ENCODE measurements around the gene TRIM14.
"Not testable (repeated sequence)": the region's sequence is repeated elsewhere in the genome, so short reads cannot be mapped to it uniquely, and the experiment has no call there.

TRIM14 gene

DNA sequence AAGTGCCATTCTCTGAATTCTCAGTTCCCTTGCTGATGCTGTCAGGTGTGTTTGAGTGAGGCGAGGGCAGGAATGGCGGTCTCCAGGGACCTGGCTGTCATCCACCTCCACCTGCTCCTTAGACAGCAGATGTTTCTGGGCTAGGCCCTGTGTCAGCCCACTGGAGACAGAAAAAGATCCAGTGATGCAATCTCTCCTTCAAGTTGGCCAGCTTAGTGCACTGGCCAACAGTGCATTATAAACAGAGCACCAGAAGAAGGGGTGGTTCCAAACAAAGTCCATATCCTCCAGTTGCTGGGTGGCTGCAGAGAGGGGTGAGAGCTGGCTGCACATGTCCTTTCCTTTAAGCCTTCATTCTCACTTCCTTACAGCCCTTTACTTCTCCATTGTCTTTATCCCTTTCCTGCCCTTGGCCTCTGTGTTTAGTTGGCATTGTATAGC lies 35.9 kb downstream of the TRIM14 start:
- in situ Hi-C loops (cut with HindIII; ENCODE audit: low sequenced_read_pairs), result no loop called here
- TF ChIP-seq CTCF (IDR thresholded peaks at IDR 0.05; ENCODE audit: low read depth, low read length, missing control alignments), result no peak
- no peak for DNase-seq (ENCODE audit: low read depth)
- H3K4me3 ChIP-seq (ENCODE audit: low read depth, low read length), result no peak overlapping the region

GRCh38 chr9:98081477-98082219 lies 37.4 kb downstream of the TRIM14 start:
- no peak for DNase-seq (ENCODE audit: low read depth)
- in situ Hi-C loops (cut with HindIII; ENCODE audit: low sequenced_read_pairs), result no loop called here
- no peak for TF ChIP-seq CTCF (IDR thresholded peaks at IDR 0.05; ENCODE audit: low read depth, low read length, missing control alignments)
- no peak overlapping the region for H3K4me3 ChIP-seq (ENCODE audit: low read depth, low read length)

GRCh38 chr9:98080780-98081179 lies 38.2 kb downstream of the TRIM14 start:
- no peak for DNase-seq (ENCODE audit: low read depth)
- TF ChIP-seq CTCF (IDR thresholded peaks at IDR 0.05; ENCODE audit: low read depth, low read length, missing control alignments), result no peak
- in situ Hi-C loops (cut with HindIII; ENCODE audit: low sequenced_read_pairs), result no loop called here
- H3K4me3 ChIP-seq (ENCODE audit: low read depth, low read length), result no peak overlapping the region

DNA sequence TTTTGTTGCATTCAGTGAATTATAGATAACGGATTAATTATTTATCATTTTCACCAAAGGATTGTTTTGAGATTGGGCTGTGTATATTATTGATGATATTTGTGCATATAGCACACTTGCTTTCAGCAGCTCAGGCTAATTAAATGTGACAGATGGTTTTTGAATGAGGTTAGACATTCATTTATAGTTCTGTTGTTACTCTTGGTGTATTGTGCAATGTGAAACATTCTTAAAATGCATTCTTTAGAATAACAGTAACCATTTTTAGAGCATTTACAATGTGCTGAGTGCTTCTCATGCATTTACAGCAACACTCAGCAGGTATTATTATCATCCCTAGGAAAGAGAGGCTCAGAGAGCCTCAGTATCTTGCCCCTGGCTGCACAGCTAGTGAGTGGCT lies 38.7 kb downstream of the TRIM14 start:
- no peak overlapping the region for H3K4me3 ChIP-seq (ENCODE audit: low read depth, low read length)
- TF ChIP-seq CTCF (IDR thresholded peaks at IDR 0.05; ENCODE audit: low read depth, low read length, missing control alignments), result no peak
- in situ Hi-C loops (cut with HindIII; ENCODE audit: low sequenced_read_pairs), result no loop called here
- DNase-seq (ENCODE audit: low read depth), result no peak

DNA sequence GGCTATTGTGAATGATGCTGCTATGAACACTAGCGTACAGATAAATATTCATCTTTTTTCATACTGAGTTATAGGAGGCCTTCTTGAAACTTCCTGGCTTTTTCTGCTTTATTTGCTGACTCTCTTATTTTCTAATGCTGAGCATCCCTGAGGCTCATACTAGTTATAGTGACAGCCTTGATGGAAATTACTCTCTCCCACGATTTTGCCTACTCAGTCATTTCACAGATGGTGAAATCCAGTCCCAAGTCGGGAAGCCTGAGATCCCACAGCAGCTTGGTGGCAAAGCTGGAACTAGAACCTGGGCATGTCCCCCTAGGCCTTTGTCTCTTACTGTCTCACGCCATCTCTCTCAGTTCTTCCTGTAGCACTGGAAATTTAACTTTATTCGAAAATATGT lies 40.1 kb downstream of the TRIM14 start:
- in situ Hi-C loops (cut with HindIII; ENCODE audit: low sequenced_read_pairs), result no loop called here
- H3K4me3 ChIP-seq (ENCODE audit: low read depth, low read length), result no peak overlapping the region
- no peak for TF ChIP-seq CTCF (IDR thresholded peaks at IDR 0.05; ENCODE audit: low read depth, low read length, missing control alignments)
- no peak for DNase-seq (ENCODE audit: low read depth)

- H3K4me3 ChIP-seq (ENCODE audit: low read depth, low read length); DNase-seq (ENCODE audit: low read depth); in situ Hi-C loops (cut with HindIII; ENCODE audit: low sequenced_read_pairs): not testable (repeated sequence)
Observed at GRCh38 chr9:98076514-98076890, 42.5 kb downstream of the TRIM14 start.

- in situ Hi-C loops (cut with HindIII; ENCODE audit: low sequenced_read_pairs), result no loop called here
- no peak for DNase-seq (ENCODE audit: low read depth)
- no peak for TF ChIP-seq CTCF (IDR thresholded peaks at IDR 0.05; ENCODE audit: low read depth, low read length, missing control alignments)
- no peak overlapping the region for H3K4me3 ChIP-seq (ENCODE audit: low read depth, low read length)
Observed at GRCh38 chr9:98075332-98075805, 43.7 kb downstream of the TRIM14 start.

All from astrocyte of the cerebellum (primary cell).